NCI-H2171 treated with DMSO at 0.1 percent for 48 hours (cell line): ENCODE measurements around the gene HDAC10.

Source experiments
- DNase-seq: peaks from one replicate; lab custom pipeline; 2025; lab: John Stamatoyannopoulos, UW

Gene HDAC10

GRCh38 chr22:50253941-50254340 is 2.9 kb upstream of the HDAC10 start:
- no peak for DNase-seq

GRCh38 chr22:50253046-50253915 is 2.2 kb upstream of the HDAC10 start:
- no peak for DNase-seq

- peak; percentile 22 for DNase-seq
Measured at GRCh38 chr22:50252082-50253045, 1.3 kb upstream of the HDAC10 start.

GRCh38 chr22:50251477-50252081 is 514 bp upstream of the HDAC10 start:
- DNase-seq: no peak

GRCh38 chr22:50250249-50250554 is 863 bp downstream of the HDAC10 start:
- no peak for DNase-seq

- no peak for DNase-seq
Measured at GRCh38 chr22:50249341-50250248, 1.5 kb downstream of the HDAC10 start.

GRCh38 chr22:50248196-50249081 is 2.6 kb downstream of the HDAC10 start:
- DNase-seq: peak; percentile 25

- peak; percentile 59 for DNase-seq
Measured at GRCh38 chr22:50247748-50248147, 3.3 kb downstream of the HDAC10 start.

GRCh38 chr22:50246242-50247175 is 4.6 kb downstream of the HDAC10 start:
- DNase-seq: peak; percentile 6

- no peak for DNase-seq
Measured at GRCh38 chr22:50245214-50246072, 5.6 kb downstream of the HDAC10 start.

GRCh38 chr22:50244420-50245213 is 6.4 kb downstream of the HDAC10 start, which contains the start of gene TUBGCP6:
TUBGCP6 (minus strand) TSS chr22:50245023; CDS start chr22:50244459, 564 bp downstream.
- peak; percentile 91 for DNase-seq

- no peak for DNase-seq
Measured at GRCh38 chr22:50243685-50244419, 7.2 kb downstream of the HDAC10 start.

GRCh38 chr22:50242406-50242949 is 8.6 kb downstream of the HDAC10 start:
- DNase-seq: no peak

GRCh38 chr22:50238755-50239154 is 12.3 kb downstream of the HDAC10 start:
- no peak for DNase-seq

GRCh38 chr22:50236731-50237409 is 14.2 kb downstream of the HDAC10 start:
- DNase-seq: no peak

GRCh38 chr22:50233223-50233622 is 17.8 kb downstream of the HDAC10 start:
- no peak for DNase-seq
